Breast epithelium (tissue), 3 donors: ENCODE data around the gene ADD3.

Experiments
- POLR2AphosphoS5 ChIP-seq, 3 donors: sonication (generic); formaldehyde crosslinking; IDR thresholded peaks; one replicate each; pipeline ENCODE4 v1.6.1; 2017; ENCODE audit warnings: antibody characterized with exemption in 3 of 3
- TF ChIP-seq, protein P1 (sequence below), 3 donors: fragments of 450-650 bp; IDR thresholded peaks; one replicate each; pipeline ENCODE4 v1.5.1; 2016 to 2017; ENCODE audit warnings: antibody characterized with exemption in 3 of 3, mild to moderate bottlenecking in 3 of 3, moderate library complexity in 3 of 3

DNA sequence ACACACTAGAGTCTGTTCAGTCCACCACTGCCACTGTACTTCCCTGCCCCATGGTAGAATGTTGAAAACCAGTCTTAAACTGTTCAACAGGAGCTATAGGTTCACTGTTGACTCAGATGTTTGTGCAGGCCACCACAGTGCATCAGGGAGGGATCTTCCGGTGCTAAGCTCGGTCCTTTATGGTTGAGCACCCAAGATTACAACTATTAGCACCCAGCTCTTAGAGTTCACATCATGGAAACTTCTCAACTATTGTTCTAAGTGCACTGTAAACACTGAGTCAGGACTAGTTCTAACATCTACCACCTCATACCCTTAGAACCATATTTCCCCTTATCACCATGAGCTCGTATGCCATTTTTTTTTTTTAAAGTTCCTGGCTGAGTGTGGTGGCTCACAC lies 102.6 kb downstream of the ADD3 start:
- TF ChIP-seq, protein P1, sequence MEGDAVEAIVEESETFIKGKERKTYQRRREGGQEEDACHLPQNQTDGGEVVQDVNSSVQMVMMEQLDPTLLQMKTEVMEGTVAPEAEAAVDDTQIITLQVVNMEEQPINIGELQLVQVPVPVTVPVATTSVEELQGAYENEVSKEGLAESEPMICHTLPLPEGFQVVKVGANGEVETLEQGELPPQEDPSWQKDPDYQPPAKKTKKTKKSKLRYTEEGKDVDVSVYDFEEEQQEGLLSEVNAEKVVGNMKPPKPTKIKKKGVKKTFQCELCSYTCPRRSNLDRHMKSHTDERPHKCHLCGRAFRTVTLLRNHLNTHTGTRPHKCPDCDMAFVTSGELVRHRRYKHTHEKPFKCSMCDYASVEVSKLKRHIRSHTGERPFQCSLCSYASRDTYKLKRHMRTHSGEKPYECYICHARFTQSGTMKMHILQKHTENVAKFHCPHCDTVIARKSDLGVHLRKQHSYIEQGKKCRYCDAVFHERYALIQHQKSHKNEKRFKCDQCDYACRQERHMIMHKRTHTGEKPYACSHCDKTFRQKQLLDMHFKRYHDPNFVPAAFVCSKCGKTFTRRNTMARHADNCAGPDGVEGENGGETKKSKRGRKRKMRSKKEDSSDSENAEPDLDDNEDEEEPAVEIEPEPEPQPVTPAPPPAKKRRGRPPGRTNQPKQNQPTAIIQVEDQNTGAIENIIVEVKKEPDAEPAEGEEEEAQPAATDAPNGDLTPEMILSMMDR (IDR thresholded peaks at IDR 0.05), result no peak
- no peak for TF ChIP-seq POLR2AphosphoS5 (IDR thresholded peaks at IDR 0.05)
